GM12801 (cell line): ENCODE results near the gene FNDC3B.

Experiments used
- TF ChIP-seq, protein P1 (sequence below): IDR thresholded peaks from one replicate; pipeline ENCODE4 v1.5.1; 2011; ENCODE audit warnings: control low read depth; ENCODE audit not compliant: insufficient read length; ENCODE audit errors: extremely low read depth

The FNDC3B gene

DNA sequence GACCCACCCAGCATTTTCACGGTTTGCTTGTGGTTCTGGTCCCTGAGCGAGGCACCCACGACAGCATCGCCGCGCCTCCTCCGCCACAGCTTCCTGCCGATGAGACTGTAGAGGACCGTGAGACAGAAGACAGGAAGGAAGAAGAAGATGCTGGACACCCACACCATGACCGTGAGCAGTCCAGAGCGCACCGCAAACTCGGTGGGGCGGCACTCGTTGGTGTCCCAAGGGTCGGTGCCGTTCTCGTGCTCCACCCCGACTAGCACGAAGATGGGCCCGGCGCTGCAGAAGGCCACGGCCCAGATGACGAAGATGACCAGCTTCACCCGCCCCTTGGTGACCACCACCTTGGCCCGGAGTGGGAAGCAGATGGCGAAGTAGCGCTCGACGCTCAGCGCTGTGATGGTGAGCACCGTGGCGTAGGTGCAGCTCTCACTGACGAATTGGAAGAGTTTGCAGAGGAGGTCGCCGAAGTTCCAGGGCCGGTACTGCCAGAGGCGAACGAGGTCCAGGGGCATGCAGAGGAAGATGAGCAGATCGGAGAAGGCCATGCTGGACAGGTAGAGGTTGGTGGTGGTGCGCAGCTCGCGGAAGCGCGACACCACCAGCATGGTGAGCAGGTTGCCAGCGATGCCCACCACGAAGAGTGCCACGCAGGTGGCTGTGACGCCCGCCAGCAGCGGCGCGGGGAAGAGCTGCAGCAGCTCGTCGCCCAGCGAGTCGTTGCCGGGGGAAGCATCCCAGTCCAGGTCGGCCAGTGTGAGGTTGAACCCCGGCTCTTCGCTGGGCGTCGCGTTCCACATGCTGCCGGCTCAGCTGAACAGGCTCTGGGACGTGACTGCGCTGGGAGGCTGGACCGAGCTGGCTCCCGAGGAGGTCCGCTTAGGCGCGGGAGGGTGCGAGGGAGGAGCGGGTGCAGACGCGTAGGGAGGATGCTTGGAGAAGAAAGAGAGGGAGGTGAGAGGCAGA is 408.5 kb downstream of the FNDC3B start, which contains the start of gene GHSR:
TSS of gene GHSR (minus strand) at position 846 of the 969 bp plus-strand sequence. CDS start at position 803, 43 bp downstream.
- TF ChIP-seq, protein P1, sequence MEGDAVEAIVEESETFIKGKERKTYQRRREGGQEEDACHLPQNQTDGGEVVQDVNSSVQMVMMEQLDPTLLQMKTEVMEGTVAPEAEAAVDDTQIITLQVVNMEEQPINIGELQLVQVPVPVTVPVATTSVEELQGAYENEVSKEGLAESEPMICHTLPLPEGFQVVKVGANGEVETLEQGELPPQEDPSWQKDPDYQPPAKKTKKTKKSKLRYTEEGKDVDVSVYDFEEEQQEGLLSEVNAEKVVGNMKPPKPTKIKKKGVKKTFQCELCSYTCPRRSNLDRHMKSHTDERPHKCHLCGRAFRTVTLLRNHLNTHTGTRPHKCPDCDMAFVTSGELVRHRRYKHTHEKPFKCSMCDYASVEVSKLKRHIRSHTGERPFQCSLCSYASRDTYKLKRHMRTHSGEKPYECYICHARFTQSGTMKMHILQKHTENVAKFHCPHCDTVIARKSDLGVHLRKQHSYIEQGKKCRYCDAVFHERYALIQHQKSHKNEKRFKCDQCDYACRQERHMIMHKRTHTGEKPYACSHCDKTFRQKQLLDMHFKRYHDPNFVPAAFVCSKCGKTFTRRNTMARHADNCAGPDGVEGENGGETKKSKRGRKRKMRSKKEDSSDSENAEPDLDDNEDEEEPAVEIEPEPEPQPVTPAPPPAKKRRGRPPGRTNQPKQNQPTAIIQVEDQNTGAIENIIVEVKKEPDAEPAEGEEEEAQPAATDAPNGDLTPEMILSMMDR, result no peak

DNA sequence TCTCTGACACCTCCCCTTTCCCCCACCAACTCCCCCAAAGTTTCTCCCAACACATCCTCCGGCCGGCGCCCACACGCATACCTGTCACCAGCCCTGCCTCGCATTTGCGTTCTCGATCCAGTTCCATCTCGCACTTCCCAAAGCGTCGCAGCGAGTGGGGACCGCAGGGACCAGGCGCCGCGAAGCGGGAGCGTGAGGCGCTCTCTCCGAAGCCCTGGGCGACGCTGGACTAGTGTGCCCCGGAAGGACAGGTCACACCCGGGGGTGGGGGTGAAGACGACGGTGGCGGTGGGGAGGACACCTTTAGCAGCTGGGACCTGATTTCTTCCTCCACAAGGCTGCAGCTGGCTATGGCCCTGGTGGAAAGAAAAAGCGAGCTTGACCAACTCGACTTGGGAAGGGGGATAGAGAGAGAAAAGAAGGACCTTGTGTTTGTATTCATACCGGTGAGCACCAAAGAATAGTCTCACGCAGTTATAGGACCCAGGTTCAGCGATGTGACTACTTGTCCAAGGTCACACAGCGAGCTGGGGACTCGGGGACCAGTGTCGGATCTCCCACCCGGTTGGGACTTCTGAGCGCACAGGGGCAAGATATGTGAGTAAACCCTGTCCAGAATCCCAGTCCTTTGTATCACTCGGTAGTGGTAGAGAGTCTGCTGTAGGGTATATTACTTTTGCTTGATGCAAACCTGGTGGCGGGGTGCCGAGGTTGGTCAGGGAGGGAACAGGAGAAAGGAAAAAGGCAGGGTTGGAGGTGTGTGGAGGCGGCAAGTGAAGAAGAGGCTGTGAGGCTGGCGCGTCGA is 409.5 kb downstream of the FNDC3B start:
- TF ChIP-seq, protein P1, result no peak

DNA sequence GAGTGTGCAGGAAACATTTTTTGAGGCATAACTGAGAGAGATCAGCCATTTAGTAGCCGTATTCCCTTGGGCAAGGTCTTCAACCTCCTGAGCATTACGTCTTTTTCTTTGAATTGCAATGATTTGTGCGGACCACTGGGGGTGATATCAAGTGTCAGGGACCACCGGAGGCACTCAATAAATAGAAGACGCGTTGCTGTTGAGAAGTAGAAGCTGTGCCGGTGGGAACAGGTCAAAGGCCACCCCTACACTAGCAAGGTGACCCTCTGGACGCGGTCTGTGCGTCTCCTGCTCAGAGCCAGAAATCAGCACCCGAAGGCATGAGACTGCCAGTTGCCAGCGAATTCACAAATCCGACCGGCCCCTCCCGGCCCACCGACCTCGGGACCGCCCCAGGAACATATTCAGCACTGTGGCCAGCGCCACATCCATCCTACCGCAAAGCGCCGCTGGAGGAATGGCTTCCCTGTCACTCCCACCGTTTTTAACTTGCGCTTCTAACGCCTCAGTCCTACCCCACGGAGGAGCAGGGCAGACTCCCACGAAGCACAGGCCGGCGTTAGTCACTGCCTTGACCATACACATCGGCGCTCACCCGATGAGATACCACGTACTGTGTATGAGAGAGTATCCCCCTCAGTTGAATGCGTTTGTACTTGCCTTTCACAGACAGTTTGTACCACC is 410.2 kb downstream of the FNDC3B start:
- TF ChIP-seq, protein P1, result no peak
